MM.1S (cell line): ENCODE measurements around the gene UNK.

Experiments
- DNase-seq: peaks from one replicate; pipeline ENCODE4 v3.0.0-alpha.2; 2015
- H2AFZ ChIP-seq: fragments of 300-600 bp; sonication (generic); 2 replicates; pipeline ENCODE4 v1.6.0; 2016; ENCODE audit warnings: antibody characterized with exemption, low read length
- H3F3A ChIP-seq: fragments of 300-600 bp; sonication (generic); 2 replicates; pipeline ENCODE4 v1.6.1; 2016; ENCODE audit warnings: mild to moderate bottlenecking, antibody characterized with exemption, low read length, moderate library complexity, mixed read lengths; ENCODE audit not compliant: insufficient read depth
- H3K27ac ChIP-seq: fragments of 300-600 bp; sonication (generic); 2 replicates; pipeline ENCODE4 v1.5.1; 2016; ENCODE audit warnings: mild to moderate bottlenecking, low read length
- H3K27me3 ChIP-seq: fragments of 300-600 bp; sonication (generic); replicated peaks from 2 replicates; pipeline ENCODE4 v1.6.0; 2016; ENCODE audit warnings: low read length; ENCODE audit not compliant: insufficient read depth
- H3K36me3 ChIP-seq: fragments of 300-600 bp; sonication (generic); replicated peaks from 2 replicates; pipeline ENCODE4 v1.6.1; 2016; ENCODE audit warnings: mild to moderate bottlenecking, low read length, mixed read lengths; ENCODE audit not compliant: insufficient read depth
- H3K4me1 ChIP-seq: fragments of 300-600 bp; sonication (generic); 2 replicates; pipeline ENCODE4 v1.6.1; 2016; ENCODE audit warnings: low read length, mixed read lengths
- H3K4me2 ChIP-seq: fragments of 300-600 bp; sonication (generic); 2 replicates; pipeline ENCODE4 v1.6.0; 2016; ENCODE audit warnings: low read depth, low read length
- H3K4me3 ChIP-seq: fragments of 300-600 bp; sonication (generic); 2 replicates; pipeline ENCODE4 v1.5.1; 2016; ENCODE audit warnings: low read length, mixed read lengths
- H3K79me2 ChIP-seq: fragments of 300-600 bp; sonication (generic); 2 replicates; pipeline ENCODE4 v1.6.1; 2016; ENCODE audit warnings: mixed run types, low read length, mixed read lengths
- H3K9ac ChIP-seq: fragments of 300-600 bp; sonication (generic); 2 replicates; pipeline ENCODE4 v1.6.1; 2016; ENCODE audit warnings: low read length, mixed read lengths
- H3K9me2 ChIP-seq: fragments of 300-600 bp; sonication (generic); replicated peaks from 2 replicates; pipeline ENCODE4 v1.6.1; 2016; ENCODE audit warnings: mild to moderate bottlenecking, low read length, mixed read lengths; ENCODE audit not compliant: insufficient read depth
- H3K9me3 ChIP-seq: fragments of 300-600 bp; sonication (generic); replicated peaks from 2 replicates; pipeline ENCODE4 v1.6.1; 2016; ENCODE audit warnings: mild to moderate bottlenecking, low read length, mixed read lengths; ENCODE audit not compliant: insufficient read depth
- H4K20me1 ChIP-seq: fragments of 300-600 bp; sonication (generic); 2 replicates; pipeline ENCODE4 v1.6.1; 2016; ENCODE audit warnings: mild to moderate bottlenecking, low read length, moderate library complexity, mixed read lengths; ENCODE audit not compliant: insufficient read depth
- EZH2 ChIP-seq: fragments of 300-600 bp; sonication (generic); optimal IDR thresholded peaks from 2 replicates; pipeline ENCODE3; 2017; ENCODE audit warnings: low read depth, mild to moderate bottlenecking, antibody characterized with exemption, low read length, mixed read lengths
- EZH2phosphoT487 ChIP-seq: fragments of 300-600 bp; sonication (generic); IDR thresholded peaks from 2 replicates; pipeline ENCODE4 v1.6.1; 2018; ENCODE audit warnings: antibody characterized with exemption, low read length
- TF ChIP-seq, protein P1 (sequence below): fragments of 300-600 bp; sonication (generic); IDR thresholded peaks from 2 replicates; pipeline ENCODE4 v1.5.1; 2016; ENCODE audit warnings: antibody characterized with exemption, low read length, mixed read lengths

UNK gene

DNA sequence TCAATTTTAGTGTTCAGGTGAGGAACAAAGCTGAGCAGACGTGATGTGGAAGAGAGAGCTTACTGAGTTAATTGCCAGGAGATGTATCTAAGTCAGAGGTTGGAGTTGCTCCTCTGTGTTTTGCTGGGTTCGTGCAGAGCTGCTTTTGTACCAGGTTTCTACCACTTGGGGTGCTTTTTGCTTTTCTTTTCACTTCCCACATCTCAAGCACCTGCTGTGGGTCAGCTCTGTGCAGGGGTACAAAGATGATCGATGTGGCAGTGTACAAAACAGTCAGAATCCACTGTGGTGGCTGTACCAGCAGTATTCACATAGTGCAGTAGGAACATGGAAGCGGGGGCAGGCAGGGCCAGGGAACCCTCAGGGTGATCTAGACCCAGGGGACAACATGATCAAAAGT lies 14.8 kb downstream of the UNK start:
- no peak for DNase-seq
- Histone ChIP-seq H3K4me3 (no peak overlapping the region), H3K36me3 (no peaks in the 10 kb centered on the region), H3K9me3 (no peaks in the 10 kb centered on the region), H3K4me1 (no peaks in the 10 kb centered on the region), H3K9ac (no peak overlapping the region), H3F3A (no peaks in the 10 kb centered on the region), H3K4me2 (no peak overlapping the region), H3K27ac (no peak overlapping the region), H2AFZ (no peak overlapping the region), H4K20me1 (no peaks in the 10 kb centered on the region), H3K79me2 (peaks cover 23% of the 10 kb centered on the region), H3K9me2 (no peaks in the 10 kb centered on the region), H3K27me3 (no peaks in the 10 kb centered on the region)
- TF ChIP-seq, protein P1, sequence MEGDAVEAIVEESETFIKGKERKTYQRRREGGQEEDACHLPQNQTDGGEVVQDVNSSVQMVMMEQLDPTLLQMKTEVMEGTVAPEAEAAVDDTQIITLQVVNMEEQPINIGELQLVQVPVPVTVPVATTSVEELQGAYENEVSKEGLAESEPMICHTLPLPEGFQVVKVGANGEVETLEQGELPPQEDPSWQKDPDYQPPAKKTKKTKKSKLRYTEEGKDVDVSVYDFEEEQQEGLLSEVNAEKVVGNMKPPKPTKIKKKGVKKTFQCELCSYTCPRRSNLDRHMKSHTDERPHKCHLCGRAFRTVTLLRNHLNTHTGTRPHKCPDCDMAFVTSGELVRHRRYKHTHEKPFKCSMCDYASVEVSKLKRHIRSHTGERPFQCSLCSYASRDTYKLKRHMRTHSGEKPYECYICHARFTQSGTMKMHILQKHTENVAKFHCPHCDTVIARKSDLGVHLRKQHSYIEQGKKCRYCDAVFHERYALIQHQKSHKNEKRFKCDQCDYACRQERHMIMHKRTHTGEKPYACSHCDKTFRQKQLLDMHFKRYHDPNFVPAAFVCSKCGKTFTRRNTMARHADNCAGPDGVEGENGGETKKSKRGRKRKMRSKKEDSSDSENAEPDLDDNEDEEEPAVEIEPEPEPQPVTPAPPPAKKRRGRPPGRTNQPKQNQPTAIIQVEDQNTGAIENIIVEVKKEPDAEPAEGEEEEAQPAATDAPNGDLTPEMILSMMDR = no peak
- TF ChIP-seq EZH2 = no peak
- no peak for TF ChIP-seq EZH2phosphoT487

DNA sequence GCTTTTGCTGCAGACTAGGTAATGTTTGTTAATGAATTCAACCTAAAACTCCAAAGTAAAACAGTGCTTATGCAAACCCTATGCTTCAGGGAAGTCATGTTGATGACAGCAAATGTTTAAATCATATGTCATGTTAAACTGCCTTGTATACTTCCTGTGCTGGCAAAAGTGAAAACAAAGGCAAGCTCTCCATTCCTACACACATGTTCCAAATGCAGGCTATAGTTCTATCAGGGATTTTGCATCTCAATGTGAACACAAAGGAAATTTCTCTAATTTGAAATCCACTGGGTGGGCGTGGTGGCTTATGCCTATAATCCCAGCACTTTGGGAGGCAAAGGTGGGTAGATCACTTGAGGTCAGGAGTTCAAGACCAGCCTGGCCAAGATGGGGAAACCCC lies 19.3 kb downstream of the UNK start:
- no peak overlapping the region for H3K27ac ChIP-seq
- H3K27me3 ChIP-seq = no peaks in the 10 kb centered on the region
- TF ChIP-seq, protein P1 = no peak
- TF ChIP-seq EZH2phosphoT487 (no peak), EZH2 (no peak)
- H3K9ac ChIP-seq = no peak overlapping the region
- no peaks in the 10 kb centered on the region for H3K4me1 ChIP-seq
- no peaks in the 10 kb centered on the region for H3F3A ChIP-seq
- H3K9me3 ChIP-seq = no peaks in the 10 kb centered on the region
- H4K20me1 ChIP-seq = no peaks in the 10 kb centered on the region
- H2AFZ ChIP-seq = no peak overlapping the region
- DNase-seq = no peak
- H3K79me2 ChIP-seq = peaks cover 4% of the 10 kb centered on the region; the same call in 1 of the 2 replicates
- H3K36me3 ChIP-seq = no peaks in the 10 kb centered on the region
- H3K9me2 ChIP-seq = no peaks in the 10 kb centered on the region
- H3K4me3 ChIP-seq = no peak overlapping the region
- H3K4me2 ChIP-seq = no peak overlapping the region

DNA sequence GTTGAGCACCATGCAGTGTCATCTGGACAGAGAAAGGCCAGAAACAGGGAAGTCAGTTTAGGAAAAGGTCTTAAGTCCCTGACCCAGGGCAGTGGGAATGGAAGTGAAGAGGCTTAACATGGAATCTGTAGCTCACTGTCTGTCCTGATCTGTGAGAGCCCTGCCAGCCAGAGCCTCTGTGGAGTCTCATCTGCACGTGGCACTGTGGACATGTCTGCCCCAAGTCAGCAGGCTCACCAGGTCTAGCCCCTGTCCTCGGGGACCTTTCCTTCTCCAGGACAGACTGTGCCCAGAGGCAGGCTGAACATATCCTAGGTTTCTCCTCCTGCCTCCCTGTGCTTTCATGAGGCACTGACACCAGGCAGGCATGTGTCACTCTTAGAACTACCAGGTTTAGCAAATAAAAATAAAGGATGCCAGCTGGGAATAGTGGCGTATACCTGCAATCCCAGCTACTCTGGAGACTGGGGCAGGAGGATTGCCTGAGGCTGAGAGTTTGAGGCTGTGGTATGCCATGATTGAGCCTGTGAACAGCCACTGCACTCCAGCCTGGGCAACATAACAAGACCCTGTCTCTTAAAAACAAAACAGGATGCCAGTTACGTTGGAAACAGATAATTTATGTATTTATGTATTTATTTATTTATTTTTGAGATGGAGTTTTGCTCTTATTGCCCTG lies 22.4 kb downstream of the UNK start:
- H3K36me3 ChIP-seq = peaks cover 5% of the 10 kb centered on the region; the same call in 1 of the 2 replicates
- no peaks in the 10 kb centered on the region for H4K20me1 ChIP-seq
- no peak for DNase-seq
- H2AFZ ChIP-seq = no peak overlapping the region
- H3K4me2 ChIP-seq = no peak overlapping the region
- no peak overlapping the region for H3K4me3 ChIP-seq
- peaks cover 4% of the 10 kb centered on the region; the same call in 1 of the 2 replicates for H3K79me2 ChIP-seq
- H3K9ac ChIP-seq = no peak overlapping the region
- H3K27me3 ChIP-seq = no peaks in the 10 kb centered on the region
- no peaks in the 10 kb centered on the region for H3F3A ChIP-seq
- H3K27ac ChIP-seq = no peak overlapping the region
- H3K9me2 ChIP-seq = no peaks in the 10 kb centered on the region
- H3K9me3 ChIP-seq = no peaks in the 10 kb centered on the region
- no peaks in the 10 kb centered on the region for H3K4me1 ChIP-seq
- TF ChIP-seq, protein P1 = no peak
- no peak for TF ChIP-seq EZH2
- no peak for TF ChIP-seq EZH2phosphoT487
